Measurements from ENCODE around the gene TRMU.

DNA sequence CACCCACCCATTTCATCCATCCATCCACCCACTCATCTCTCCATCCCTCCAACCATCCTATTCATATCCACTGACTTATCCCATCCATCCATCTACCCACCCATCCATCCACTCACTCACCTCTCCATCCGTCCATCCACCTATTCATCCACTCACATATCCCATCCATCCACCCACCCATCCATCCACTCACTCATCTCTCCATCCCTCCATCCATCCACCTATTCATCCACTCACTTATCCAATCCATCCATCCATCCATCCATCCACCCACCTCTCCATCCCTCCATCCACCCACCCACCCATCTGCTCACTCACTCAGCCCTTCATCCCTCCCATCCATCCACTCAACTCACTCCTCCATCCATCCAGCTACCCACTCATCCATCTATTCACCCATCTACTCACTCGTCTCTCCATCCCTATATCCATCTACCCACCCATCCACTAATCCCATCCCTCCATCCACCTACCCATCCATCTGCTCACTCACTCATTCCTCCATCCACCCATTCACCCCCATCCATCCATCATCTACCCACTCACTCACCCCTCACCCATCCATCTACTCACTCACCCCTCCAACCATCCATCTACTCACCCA is 36.2 kb downstream of the TRMU start:
- no peak for TF ChIP-seq ZNF565 (CRISPR knock-in tag; conservative IDR thresholded peaks at IDR 0.05; ENCODE audit: low read depth)
- TF ChIP-seq TCF4 (CRISPR knock-in tag; IDR thresholded peaks at IDR 0.05; ENCODE audit: borderline replicate concordance), result no peak
- TF ChIP-seq, protein P1, sequence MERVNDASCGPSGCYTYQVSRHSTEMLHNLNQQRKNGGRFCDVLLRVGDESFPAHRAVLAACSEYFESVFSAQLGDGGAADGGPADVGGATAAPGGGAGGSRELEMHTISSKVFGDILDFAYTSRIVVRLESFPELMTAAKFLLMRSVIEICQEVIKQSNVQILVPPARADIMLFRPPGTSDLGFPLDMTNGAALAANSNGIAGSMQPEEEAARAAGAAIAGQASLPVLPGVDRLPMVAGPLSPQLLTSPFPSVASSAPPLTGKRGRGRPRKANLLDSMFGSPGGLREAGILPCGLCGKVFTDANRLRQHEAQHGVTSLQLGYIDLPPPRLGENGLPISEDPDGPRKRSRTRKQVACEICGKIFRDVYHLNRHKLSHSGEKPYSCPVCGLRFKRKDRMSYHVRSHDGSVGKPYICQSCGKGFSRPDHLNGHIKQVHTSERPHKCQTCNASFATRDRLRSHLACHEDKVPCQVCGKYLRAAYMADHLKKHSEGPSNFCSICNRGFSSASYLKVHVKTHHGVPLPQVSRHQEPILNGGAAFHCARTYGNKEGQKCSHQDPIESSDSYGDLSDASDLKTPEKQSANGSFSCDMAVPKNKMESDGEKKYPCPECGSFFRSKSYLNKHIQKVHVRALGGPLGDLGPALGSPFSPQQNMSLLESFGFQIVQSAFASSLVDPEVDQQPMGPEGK (CRISPR knock-in tag; IDR thresholded peaks at IDR 0.05; ENCODE audit: borderline replicate concordance), result no peak
- TF ChIP-seq ARNTL (CRISPR knock-in tag; IDR thresholded peaks at IDR 0.05; ENCODE audit: borderline replicate concordance, low read depth), result no peak
- TF ChIP-seq, protein P2, sequence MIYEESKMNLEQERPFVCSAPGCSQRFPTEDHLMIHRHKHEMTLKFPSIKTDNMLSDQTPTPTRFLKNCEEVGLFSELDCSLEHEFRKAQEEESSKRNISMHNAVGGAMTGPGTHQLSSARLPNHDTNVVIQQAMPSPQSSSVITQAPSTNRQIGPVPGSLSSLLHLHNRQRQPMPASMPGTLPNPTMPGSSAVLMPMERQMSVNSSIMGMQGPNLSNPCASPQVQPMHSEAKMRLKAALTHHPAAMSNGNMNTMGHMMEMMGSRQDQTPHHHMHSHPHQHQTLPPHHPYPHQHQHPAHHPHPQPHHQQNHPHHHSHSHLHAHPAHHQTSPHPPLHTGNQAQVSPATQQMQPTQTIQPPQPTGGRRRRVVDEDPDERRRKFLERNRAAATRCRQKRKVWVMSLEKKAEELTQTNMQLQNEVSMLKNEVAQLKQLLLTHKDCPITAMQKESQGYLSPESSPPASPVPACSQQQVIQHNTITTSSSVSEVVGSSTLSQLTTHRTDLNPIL (CRISPR knock-in tag; IDR thresholded peaks at IDR 0.05; ENCODE audit: low read depth), result no peak
- TF ChIP-seq RARB (CRISPR knock-in tag; IDR thresholded peaks at IDR 0.05), result no peak
- no peak for TF ChIP-seq ZFP3 (CRISPR knock-in tag; IDR thresholded peaks at IDR 0.05)
- TF ChIP-seq CSDC2 (CRISPR knock-in tag; IDR thresholded peaks at IDR 0.05), result no peak
- TF ChIP-seq, protein P3, sequence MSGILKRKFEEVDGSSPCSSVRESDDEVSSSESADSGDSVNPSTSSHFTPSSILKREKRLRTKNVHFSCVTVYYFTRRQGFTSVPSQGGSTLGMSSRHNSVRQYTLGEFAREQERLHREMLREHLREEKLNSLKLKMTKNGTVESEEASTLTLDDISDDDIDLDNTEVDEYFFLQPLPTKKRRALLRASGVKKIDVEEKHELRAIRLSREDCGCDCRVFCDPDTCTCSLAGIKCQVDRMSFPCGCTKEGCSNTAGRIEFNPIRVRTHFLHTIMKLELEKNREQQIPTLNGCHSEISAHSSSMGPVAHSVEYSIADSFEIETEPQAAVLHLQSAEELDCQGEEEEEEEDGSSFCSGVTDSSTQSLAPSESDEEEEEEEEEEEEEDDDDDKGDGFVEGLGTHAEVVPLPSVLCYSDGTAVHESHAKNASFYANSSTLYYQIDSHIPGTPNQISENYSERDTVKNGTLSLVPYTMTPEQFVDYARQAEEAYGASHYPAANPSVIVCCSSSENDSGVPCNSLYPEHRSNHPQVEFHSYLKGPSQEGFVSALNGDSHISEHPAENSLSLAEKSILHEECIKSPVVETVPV (CRISPR knock-in tag; IDR thresholded peaks at IDR 0.05), result no peak
- no peak for TF ChIP-seq ZNF8 (CRISPR knock-in tag; IDR thresholded peaks at IDR 0.05)
- TF ChIP-seq, protein P4, sequence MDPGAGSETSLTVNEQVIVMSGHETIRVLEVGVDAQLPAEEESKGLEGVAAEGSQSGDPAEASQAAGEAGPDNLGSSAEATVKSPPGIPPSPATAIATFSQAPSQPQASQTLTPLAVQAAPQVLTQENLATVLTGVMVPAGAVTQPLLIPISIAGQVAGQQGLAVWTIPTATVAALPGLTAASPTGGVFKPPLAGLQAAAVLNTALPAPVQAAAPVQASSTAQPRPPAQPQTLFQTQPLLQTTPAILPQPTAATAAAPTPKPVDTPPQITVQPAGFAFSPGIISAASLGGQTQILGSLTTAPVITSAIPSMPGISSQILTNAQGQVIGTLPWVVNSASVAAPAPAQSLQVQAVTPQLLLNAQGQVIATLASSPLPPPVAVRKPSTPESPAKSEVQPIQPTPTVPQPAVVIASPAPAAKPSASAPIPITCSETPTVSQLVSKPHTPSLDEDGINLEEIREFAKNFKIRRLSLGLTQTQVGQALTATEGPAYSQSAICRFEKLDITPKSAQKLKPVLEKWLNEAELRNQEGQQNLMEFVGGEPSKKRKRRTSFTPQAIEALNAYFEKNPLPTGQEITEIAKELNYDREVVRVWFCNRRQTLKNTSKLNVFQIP (CRISPR knock-in tag; IDR thresholded peaks at IDR 0.05; ENCODE audit: borderline replicate concordance, low read depth), result no peak
- no peak for TF ChIP-seq OSR1 (CRISPR knock-in tag; IDR thresholded peaks at IDR 0.05)
